DOHH2 (cell line): Measurements from ENCODE around the gene KRTAP10-10.

Experiments used
- CTCF ChIP-seq: fragments of 200-600 bp; sonication (generic); IDR thresholded peaks from one replicate; pipeline ENCODE4 v1.5.1; 2014; ENCODE audit warnings: antibody characterized with exemption, mild to moderate bottlenecking, low read depth, low read length; ENCODE audit not compliant: poor library complexity, severe bottlenecking
- EZH2phosphoT487 ChIP-seq: fragments of 200-600 bp; sonication (generic); IDR thresholded peaks from 2 replicates; pipeline ENCODE4 v1.6.1; 2017; ENCODE audit warnings: borderline replicate concordance, mild to moderate bottlenecking, antibody characterized with exemption, low read length, moderate library complexity, mixed read lengths

DNA sequence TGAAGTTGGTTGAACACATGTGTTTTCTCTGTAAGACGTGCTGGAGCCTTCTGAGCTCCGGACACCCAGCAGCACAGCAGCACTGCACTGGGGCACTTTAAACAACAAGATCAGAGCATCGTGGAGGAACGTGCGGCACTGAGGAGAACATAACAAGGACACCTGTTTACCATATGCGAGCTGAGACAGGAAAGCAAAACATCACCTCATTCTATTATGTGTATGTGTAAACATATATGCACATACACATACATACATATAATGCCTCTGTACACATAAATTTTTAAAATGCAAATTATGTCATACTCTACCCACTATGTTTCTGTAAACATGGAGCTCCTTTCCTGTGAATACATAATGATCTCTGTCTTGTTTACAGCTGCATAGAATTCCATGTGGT, 41.6 kb upstream of the KRTAP10-10 start:
- TF ChIP-seq CTCF (no peak), EZH2phosphoT487 (no peak)
